Choroid plexus epithelial cell (primary cell): ENCODE measurements around the gene ITPR3.

ENCODE experiments used
- DNase-seq: peaks from one replicate; pipeline ENCODE4 v3.0.0-alpha.2; 2010; ENCODE audit warnings: low read depth
- H3K4me3 ChIP-seq: 2 replicates; pipeline ENCODE4 v1.5.1; 2011; ENCODE audit warnings: low read depth, mild to moderate bottlenecking, control low read depth, low read length, moderate library complexity
- CTCF ChIP-seq: conservative IDR thresholded peaks from 2 replicates; pipeline ENCODE4 v1.5.1; 2011; ENCODE audit warnings: low read depth, mild to moderate bottlenecking, control low read depth, inconsistent platforms, low read length, moderate library complexity

ITPR3 gene

DNA sequence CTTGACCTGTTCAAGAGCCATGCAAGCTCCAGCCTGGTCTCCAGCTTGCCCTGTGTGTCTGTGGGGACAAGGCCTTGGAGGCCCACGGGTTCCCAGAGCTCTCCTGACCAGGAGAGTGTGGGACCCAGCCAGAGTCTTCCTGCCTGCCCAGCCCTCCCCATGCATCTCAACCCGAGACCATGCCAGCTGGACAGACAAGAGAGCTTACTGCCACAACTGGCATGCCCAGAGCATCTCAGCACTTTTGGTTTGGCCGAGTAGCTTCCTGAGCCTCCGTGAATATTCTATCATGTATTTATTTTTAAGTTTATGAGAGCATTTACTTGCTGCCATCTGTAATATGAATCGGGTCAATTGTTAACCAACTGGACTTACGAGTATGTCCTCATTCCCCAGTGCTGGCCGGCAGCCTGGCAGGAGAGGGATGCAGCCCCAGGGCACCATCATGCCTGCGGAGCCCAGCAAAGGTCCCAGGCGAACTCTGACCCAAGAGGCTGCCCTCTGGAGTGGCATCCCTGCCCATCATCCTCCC lies 110.7 kb downstream of the ITPR3 start:
- no peak overlapping the region for H3K4me3 ChIP-seq
- no peak for DNase-seq
- no peak for TF ChIP-seq CTCF

GRCh38 chr6:33732385-33732784 lies 111.3 kb downstream of the ITPR3 start:
- H3K4me3 ChIP-seq, result no peak overlapping the region
- no peak for DNase-seq
- no peak for TF ChIP-seq CTCF

DNA sequence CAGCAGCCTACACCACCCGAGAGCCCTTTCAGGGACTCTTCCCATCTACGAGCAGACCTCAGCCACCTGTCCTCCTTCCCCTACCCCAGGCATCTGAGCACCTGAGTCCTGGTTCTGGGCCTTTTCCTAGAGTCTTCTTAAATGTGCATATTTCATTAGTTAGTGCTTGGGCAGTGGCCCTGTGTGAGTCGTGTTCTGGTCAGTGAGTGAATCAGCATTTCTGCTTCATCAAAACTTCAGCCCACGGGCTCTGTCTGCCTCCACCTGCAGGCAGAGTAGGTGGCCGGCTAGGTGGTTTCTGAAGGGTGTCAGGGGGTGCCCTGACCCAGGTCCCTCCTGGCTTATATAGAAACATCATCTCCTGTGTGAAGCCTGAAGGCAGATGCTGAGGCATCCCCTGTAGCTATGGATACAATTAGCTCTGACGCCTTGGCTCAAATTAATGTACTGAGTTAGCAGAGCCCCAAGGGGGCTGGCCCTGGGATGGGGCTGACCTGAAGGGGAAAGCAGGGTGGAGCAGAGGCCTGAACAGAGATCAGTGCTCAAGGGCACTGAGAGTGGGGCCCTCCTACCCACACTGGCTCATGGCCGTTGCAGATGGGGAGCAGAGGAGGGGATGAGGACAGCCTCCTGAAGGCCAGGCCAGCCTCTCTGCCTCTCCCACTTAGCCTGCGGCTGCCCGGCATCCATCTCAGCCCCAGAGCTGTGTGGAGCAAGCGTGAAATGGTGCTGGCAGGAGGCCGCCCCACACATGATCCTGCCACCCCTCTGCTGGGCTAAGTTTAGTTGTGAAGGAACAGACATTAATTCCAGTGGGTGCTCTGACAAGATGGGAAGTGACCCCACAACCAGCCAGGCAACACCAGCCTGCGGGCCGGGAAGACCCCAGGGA lies 111.9 kb downstream of the ITPR3 start:
- no peak overlapping the region for H3K4me3 ChIP-seq
- no peak for TF ChIP-seq CTCF
- DNase-seq, result peak; percentile 18

DNA sequence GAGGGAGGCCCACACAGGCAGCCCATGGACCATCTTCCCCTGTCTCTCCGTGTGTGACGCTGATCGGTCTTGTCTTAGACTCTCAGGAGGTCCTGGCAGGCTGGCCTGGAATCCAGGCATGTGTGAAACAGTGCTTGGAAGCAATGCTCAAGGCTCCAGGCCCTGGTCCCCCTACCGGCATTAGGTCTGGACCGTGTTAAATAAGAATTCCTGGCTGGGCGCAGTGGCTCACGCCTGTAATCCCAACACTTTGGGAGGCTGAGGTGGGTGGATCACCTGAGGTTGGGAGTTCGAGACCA lies 112.5 kb downstream of the ITPR3 start:
- no peak for DNase-seq
- H3K4me3 ChIP-seq, result no peak overlapping the region
- no peak for TF ChIP-seq CTCF

DNA sequence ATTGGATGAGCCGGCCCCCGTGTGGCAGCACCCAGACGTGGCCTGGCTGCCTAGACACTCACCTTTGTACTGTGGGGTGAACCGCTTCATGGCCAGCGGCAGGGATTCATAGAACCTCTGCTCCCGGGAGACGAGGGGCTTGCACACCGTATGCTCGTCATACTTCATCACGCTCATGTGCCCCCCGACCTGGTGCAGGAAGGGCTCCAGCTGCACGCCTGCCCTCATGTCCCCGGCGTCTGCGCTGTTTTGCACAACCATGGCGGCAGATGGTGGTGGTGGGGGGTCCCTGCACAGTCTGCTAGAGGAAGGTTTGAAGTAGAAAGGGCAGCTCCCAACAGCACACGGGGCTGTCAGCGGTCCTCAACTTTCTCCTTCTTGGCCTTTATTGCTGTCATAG lies 114.1 kb downstream of the ITPR3 start:
- DNase-seq, result no peak
- H3K4me3 ChIP-seq, result no peak overlapping the region
- no peak for TF ChIP-seq CTCF

DNA sequence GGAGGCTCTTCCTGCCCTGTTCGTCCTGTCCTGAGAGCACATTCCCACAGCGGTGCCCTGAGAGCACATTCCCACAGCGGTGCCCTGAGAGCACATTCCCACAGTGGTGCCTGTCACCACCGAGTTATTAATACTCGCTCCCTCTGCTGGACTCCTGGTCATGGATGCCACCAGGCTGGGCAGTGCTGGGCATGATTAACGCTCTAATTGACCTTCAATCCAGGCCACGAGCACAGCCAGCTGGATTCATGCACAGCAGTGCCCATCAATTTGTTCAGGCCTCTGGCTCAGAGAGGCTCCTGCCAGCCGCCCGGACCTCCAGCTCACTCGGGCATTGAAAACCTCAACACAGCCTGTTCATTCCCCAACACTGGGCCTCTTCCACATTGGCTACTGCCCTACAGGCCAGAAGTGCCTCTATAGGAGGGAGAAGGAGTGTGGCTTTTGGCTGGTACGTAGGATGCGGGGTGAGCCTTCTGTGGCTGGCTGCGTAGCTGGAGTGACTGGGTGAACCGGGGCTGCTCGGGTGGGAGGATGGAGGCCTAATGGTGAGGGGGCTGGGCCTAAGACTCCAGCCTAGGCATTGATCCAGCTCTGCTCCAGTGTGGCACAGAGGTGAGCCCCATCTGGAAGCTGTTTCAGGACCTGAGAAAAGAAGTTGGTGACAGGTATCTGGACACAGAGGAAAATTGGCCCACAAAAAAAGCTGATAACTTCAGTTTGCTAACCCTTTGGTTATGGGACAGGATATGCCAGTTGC lies 116.3 kb downstream of the ITPR3 start:
- H3K4me3 ChIP-seq, result no peak overlapping the region
- TF ChIP-seq CTCF, result no peak
- no peak for DNase-seq
